GM19455 (cell line): ENCODE data around the gene TRAF1.

Source experiments
- ATAC-seq: cut with Tn5 transposase; IDR thresholded peaks from one replicate; pipeline ENCODE4 v1.9.1; 2021; ENCODE audit not compliant: unreplicated experiment

TRAF1 gene

DNA sequence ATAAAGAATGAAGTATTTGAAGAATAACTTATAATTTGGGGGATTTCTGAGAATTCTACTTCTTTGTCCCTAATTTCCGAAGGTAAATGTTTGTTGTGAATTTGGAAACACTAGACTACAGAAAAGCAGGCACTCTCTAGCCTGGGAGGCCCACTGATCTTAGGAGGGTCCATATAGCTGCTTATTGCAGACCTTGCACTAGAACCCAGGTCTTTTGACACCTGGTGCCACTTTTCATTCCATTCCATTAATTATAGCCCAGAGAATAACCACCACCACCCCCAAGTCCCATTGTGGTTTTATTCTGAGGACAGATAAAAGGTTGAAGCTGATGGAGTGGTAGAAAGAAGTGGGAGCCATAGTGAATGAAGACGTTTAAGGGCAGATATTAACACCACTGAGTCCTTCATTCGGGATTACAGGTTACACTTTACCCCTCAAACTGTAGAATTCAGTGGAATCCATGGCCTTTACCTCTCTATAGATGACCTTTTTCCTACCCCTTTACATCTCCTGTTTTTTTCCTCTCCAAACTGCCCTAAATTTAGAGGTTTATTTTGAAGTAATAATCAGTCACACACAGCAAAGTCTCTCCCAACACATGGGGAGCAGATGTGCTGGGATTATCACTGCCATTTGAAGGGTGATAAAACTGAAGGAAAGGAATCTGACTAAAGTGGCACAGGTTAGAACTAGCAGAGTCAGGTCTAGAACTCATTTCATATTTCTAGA, 71.8 kb downstream of the TRAF1 start:
- no peak for ATAC-seq

DNA sequence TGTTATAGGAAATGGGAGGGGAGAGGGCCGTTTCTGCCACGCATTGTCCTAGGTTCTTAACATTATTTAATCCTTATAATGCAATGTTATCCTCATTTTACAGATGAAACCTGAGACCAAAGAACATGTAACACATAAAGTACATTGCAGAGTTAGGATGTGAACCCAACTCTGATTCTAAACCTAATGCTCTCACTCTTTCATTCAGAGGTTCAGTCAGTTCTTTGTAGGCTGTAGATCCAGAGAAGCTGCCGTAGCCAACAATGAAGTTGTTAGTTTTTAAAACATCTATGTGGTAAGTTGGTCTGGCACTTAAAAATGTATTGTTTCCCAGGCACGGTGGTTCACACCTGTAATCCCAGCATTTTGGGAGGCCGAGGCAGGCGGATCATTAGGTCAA, 73.4 kb downstream of the TRAF1 start:
- no peak for ATAC-seq
